Fibroblast of lung (primary cell): ENCODE data around the gene UNC13C.

Experiments
- CTCF ChIP-seq, 2 donors: IDR thresholded peaks in 1 of 2; conservative IDR thresholded peaks in 1 of 2; 1 replicate in 1 of 2; 2 replicates in 1 of 2; pipeline ENCODE4 v1.5.1; 2011 to 2012; ENCODE audit warnings: low read length in 2 of 2, control low read depth in 1 of 2, inconsistent platforms in 1 of 2, low read depth in 1 of 2, mild to moderate bottlenecking in 1 of 2
- EZH2 ChIP-seq: IDR thresholded peaks from 2 replicates; pipeline ENCODE4 v1.5.1; 2012; ENCODE audit warnings: low read length, control low read depth, mild to moderate bottlenecking; ENCODE audit errors: missing control alignments

- TF ChIP-seq CTCF (conservative IDR thresholded peaks at IDR 0.05 in 1 of 2, IDR thresholded peaks at IDR 0.05 in 1 of 2; ENCODE audit: low read depth in 1 of 2, low read length in 2 of 2) = no peak
- no peak for TF ChIP-seq EZH2
These were observed 140.8 kb downstream of the UNC13C start for GRCh38 chr15:54119051-54119450.
